HepG2 (cell line): ENCODE results near the gene CEBPZOS. TPM values are rescaled to one million over a fixed set of nuclear protein-coding genes. Genes with fewer than 3 reads are reported as not detected.

ENCODE experiments used
- AHDC1 ChIP-seq: sonication (generic); formaldehyde crosslinking; IDR thresholded peaks from 2 replicates; pipeline ENCODE4 v1.5.1; 2020; ENCODE audit warnings: mild to moderate bottlenecking, missing genetic modification reagents, borderline replicate concordance
- ATF3 ChIP-seq: sonication (generic); formaldehyde crosslinking; IDR thresholded peaks from 2 replicates; pipeline ENCODE4 v1.4.0; 2020; ENCODE audit warnings: missing genetic modification reagents
- ATF5 ChIP-seq: sonication (generic); formaldehyde crosslinking; IDR thresholded peaks from 2 replicates; pipeline ENCODE4 v1.4.0; 2020; ENCODE audit warnings: mild to moderate bottlenecking, low read depth, missing genetic modification reagents
- CHD4 ChIP-seq: fragments of 200-600 bp; sonication (generic); IDR thresholded peaks from 2 replicates; pipeline ENCODE4 v1.7.0; 2017; ENCODE audit warnings: mild to moderate bottlenecking, low read length, borderline replicate concordance
- HDAC6 ChIP-seq: fragments of 200-600 bp; sonication (generic); IDR thresholded peaks from 2 replicates; pipeline ENCODE4 v1.7.0; 2017; ENCODE audit warnings: mild to moderate bottlenecking, antibody characterized with exemption, low read length, low read depth
- HIVEP1 ChIP-seq: sonication (generic); formaldehyde crosslinking; IDR thresholded peaks from 2 replicates; pipeline ENCODE4 v1.4.0; 2020; ENCODE audit warnings: mild to moderate bottlenecking, missing genetic modification reagents
- MXD3 ChIP-seq: IDR thresholded peaks from 2 replicates; pipeline ENCODE4 v1.6.1; 2016; ENCODE audit warnings: mild to moderate bottlenecking, missing biosample characterization, missing genetic modification reagents
- PAXIP1 ChIP-seq: sonication (generic); formaldehyde crosslinking; conservative IDR thresholded peaks from 2 replicates; pipeline ENCODE4 v1.4.0; 2020; ENCODE audit warnings: mild to moderate bottlenecking, missing genetic modification reagents, moderate library complexity
- PHF5A ChIP-seq: IDR thresholded peaks from one replicate; pipeline ENCODE4 v1.6.1; 2018; ENCODE audit warnings: low read depth, missing genetic modification reagents; ENCODE audit not compliant: unreplicated experiment
- STAG1 ChIP-seq: sonication (generic); formaldehyde crosslinking; IDR thresholded peaks from 2 replicates; pipeline ENCODE4 v1.4.0; 2020; ENCODE audit warnings: missing genetic modification reagents
- ZGPAT ChIP-seq: IDR thresholded peaks from 2 replicates; pipeline ENCODE4 v1.6.1; 2016; ENCODE audit warnings: mild to moderate bottlenecking
- ZNF639 ChIP-seq: conservative IDR thresholded peaks from 2 replicates; pipeline ENCODE4 v1.6.1; 2018; ENCODE audit warnings: missing genetic modification reagents
- polyA plus RNA-seq, 8 experiments: library from polyadenylated mRNA; depleted of rRNA in 3 of 8; stranded (reverse) in 7 of 8; unstranded in 1 of 8; fragments of >200 nt; fragmentation: Illumina TruSeq in 4 of 8; extraction: Trizol in 4 of 8; gene quantifications; 2 replicates each; pipeline versions ENCODE4 v1.2.1 to v1.2.3, GENCODE V29; 2011 to 2016; ENCODE audit warnings: low read depth in 4 of 8, missing spikeins in 1 of 8, mixed read lengths in 1 of 8; ENCODE audit not compliant: insufficient read depth in 1 of 8
- total RNA-seq, 5 experiments: library from RNA; depleted of rRNA; stranded (reverse); fragments of >200 nt; fragmentation: Illumina TruSeq; extraction: Trizol; gene quantifications; 2 replicates each; pipeline ENCODE4 v1.2.3, GENCODE V29; 2016; ENCODE audit warnings: low read depth in 1 of 5

The CEBPZOS gene
- total and polyA plus RNA-seq, 2 of the 13 experiments (the other 11 are each of a cell fraction or from before 2014, with no cell fraction given) = 18.6 to 44.7 TPM

GRCh38 chr2:37189452-37190153 is 6.7 kb upstream of the CEBPZOS start (continued):
- TF ChIP-seq HIVEP1 (CRISPR knock-in tag) (0 out of 2 replicates have a peak, but pooled peaks have one; percentile 28), PHF5A (CRISPR knock-in tag) (no peak), ATF3 (CRISPR knock-in tag) (peak; percentile 75), PAXIP1 (CRISPR knock-in tag) (peak; percentile 40; the same call in 1 of the 2 replicates), ZGPAT (CRISPR knock-in tag) (0 out of 2 replicates have a peak, but pooled peaks have one; percentile 49), AHDC1 (CRISPR knock-in tag) (peak; percentile 42; the same call in 1 of the 2 replicates), CHD4 (no peak), ATF5 (no peak), STAG1 (0 out of 2 replicates have a peak, but pooled peaks have one; percentile 21), ZNF639 (CRISPR knock-in tag) (no peak), HDAC6 (no peak), MXD3 (no peak)
